PC-3 (cell line): Measurements from ENCODE around the gene GSDMA.

Experiments used
- EZH2 ChIP-seq: fragments of 300-600 bp; sonication (generic); IDR thresholded peaks from one replicate; pipeline ENCODE4 v1.6.1; 2017; ENCODE audit warnings: antibody characterized with exemption, mild to moderate bottlenecking, low read length; ENCODE audit not compliant: unreplicated experiment
- EZH2phosphoT487 ChIP-seq: fragments of 300-600 bp; sonication (generic); IDR thresholded peaks from 2 replicates; pipeline ENCODE4 v1.6.1; 2018; ENCODE audit warnings: mild to moderate bottlenecking, antibody characterized with exemption, low read length, borderline replicate concordance
- TF ChIP-seq, protein P1 (sequence below): fragments of 300-600 bp; sonication (generic); conservative IDR thresholded peaks from 2 replicates; pipeline ENCODE4 v1.5.1; 2017; ENCODE audit warnings: antibody characterized with exemption, low read depth, mild to moderate bottlenecking, low read length

- TF ChIP-seq, protein P1, sequence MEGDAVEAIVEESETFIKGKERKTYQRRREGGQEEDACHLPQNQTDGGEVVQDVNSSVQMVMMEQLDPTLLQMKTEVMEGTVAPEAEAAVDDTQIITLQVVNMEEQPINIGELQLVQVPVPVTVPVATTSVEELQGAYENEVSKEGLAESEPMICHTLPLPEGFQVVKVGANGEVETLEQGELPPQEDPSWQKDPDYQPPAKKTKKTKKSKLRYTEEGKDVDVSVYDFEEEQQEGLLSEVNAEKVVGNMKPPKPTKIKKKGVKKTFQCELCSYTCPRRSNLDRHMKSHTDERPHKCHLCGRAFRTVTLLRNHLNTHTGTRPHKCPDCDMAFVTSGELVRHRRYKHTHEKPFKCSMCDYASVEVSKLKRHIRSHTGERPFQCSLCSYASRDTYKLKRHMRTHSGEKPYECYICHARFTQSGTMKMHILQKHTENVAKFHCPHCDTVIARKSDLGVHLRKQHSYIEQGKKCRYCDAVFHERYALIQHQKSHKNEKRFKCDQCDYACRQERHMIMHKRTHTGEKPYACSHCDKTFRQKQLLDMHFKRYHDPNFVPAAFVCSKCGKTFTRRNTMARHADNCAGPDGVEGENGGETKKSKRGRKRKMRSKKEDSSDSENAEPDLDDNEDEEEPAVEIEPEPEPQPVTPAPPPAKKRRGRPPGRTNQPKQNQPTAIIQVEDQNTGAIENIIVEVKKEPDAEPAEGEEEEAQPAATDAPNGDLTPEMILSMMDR: no peak
- no peak for TF ChIP-seq EZH2phosphoT487
- TF ChIP-seq EZH2: no peak
Observed at GRCh38 chr17:39944393-39944711, 18.5 kb upstream of the GSDMA start.
